Left lobe of liver (tissue), 2 donors: Measurements from ENCODE around the gene FN1. TPM values are rescaled to one million over a fixed set of nuclear protein-coding genes. Genes with fewer than 3 reads are reported as not detected.
A peak's percentile ranks its signal among the peaks of the same experiment; 100 is the strongest.

Source experiments
- ATAC-seq: fragments of 200-7000 bp; cut with Tn5 transposase; one replicate; pipeline ENCODE4 v1.9.1; 2020; ENCODE audit warnings: mild to moderate bottlenecking, moderate library complexity
- DNase-seq: peaks from one replicate; pipeline ENCODE4 v3.0.0-alpha.2; 2020; ENCODE audit warnings: low spot score
- total RNA-seq: library from RNA; stranded (reverse); gene quantifications from one replicate; pipeline ENCODE4 v1.2.1, GENCODE V29; 2021
- donor health status: DM: no; HTN: no; CAD: no; lungs with moderate emphysema.
- donor health status: DM: no; HTN: yes; CAD: no.

Gene FN1
- total RNA-seq, 1 donor from 2014 or later, result 1,295 TPM

DNA sequence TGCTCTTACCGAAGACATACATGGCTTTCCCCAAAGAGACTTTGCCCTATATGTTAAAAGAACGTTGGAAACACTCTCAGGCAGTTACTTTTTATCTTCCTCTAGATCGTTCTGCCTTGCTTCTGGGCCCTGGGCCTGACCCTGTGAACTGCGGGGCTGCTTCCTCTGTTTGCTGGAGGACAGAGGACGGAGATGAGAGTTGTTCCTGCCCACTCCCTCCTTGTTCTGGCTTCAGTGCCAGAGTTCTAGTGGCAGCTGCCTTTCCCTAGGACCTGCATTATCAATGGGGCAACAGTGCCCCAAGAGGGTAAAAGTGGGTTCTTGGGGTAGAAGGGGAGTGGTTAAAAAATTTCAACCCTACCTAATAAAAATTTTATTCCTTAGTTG is 6.5 kb upstream of the FN1 start:
- peak; percentile 42 for ATAC-seq
- no peak for DNase-seq

DNA sequence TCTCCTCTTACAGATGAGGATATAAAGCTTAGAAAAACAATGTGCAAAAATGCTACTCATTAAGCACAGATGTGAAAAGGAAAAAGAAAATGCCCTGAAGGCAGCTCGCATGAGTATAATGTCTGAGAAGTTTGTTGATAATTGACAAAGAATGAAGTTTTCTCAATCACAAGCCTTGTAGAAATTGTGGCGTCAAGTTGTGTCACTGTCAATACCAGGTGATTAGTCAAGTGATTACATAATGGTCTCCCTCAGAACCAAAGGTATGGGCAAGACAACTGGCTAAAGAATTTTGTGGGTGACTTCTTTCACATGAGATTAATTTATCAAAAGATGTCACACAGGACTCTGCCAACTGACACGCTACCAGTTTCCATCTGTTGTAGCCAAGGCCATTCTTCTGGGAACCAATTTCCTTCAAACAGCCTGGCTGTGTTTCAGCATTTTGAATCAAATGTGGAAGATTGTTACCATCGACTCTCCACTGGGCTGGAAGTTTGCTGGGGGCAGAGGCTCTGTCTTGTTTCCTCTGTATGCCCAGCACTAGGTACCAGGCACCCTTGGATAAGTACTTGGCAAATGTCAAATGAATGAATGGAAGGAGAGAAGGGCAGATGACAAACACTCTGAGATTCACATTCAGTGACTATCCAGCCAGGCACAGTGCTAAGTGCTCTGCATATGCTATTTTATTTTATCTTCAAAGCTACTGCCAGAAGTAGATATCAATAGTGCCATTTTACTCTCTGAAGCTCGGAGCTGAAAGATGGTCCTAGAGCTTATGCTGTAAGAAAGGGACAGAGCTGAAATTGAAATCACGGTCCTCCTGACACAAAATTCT is 5.9 kb upstream of the FN1 start:
- peak; percentile 11 for ATAC-seq
- DNase-seq, result no peak

DNA sequence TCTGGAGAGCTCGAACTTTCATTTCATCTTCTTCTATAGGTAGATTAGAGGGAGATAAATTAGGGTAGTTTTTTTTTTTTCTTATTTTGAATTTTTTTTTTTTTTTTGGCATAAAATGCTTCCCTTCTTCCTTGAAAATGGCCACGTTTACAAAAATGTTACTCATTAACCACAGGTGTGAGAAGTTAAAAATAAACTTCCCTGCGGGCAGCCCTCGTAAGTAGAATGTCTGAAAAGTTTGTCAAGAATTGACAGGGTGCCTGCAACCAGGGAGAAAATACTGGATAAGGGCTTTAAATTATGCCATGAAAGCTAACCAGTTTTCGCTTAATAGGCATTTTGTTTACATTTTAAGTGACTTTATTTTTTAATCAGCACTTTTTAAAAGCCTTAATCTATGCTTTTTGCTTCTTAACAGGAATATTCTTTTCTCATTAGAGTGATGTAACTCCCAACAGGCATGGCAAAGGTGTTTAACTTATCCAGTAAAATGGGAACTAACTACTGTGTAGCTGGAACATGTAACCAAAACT is 4.2 kb upstream of the FN1 start:
- no peak for ATAC-seq
- DNase-seq, result no peak

DNA sequence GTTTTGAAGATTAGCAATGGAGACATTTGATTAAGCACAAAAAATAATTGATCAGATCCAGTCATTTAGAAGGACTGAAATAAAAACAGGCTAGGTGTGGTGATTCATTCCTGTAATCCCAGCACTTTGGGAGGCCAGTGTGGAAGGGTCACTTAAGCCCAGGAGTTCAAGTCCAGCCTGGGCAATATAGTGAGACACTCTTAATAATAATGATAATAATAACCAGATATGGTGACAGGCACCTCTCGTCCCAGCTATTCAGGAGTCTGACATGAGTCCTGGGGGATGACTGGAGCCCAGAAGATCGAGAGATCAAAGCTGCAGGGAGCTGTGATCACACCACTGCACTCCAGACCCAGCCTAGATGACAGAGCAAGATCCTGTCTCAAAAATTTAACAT is 3.5 kb upstream of the FN1 start:
- ATAC-seq (no peak), DNase-seq (no peak)

DNA sequence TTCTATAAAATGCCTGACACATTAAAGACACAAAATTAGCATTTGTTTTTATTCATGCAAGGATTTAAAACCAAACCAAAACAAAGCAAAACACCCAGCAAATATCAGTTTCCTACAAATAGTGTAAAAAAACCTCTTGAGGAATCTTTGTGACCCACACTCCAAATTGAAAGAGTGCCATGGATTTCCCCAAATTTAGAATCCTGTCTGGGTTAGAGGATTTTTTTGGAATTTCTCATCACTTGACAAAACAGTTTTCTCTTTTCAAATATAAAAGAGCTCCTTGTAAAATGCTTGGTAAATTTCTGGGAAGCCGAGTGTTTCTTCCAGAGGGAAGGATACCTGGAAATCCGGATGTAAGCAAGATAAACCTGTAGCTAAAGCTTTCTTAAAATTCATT is 1.7 kb upstream of the FN1 start:
- DNase-seq (no peak), ATAC-seq (no peak)

DNA sequence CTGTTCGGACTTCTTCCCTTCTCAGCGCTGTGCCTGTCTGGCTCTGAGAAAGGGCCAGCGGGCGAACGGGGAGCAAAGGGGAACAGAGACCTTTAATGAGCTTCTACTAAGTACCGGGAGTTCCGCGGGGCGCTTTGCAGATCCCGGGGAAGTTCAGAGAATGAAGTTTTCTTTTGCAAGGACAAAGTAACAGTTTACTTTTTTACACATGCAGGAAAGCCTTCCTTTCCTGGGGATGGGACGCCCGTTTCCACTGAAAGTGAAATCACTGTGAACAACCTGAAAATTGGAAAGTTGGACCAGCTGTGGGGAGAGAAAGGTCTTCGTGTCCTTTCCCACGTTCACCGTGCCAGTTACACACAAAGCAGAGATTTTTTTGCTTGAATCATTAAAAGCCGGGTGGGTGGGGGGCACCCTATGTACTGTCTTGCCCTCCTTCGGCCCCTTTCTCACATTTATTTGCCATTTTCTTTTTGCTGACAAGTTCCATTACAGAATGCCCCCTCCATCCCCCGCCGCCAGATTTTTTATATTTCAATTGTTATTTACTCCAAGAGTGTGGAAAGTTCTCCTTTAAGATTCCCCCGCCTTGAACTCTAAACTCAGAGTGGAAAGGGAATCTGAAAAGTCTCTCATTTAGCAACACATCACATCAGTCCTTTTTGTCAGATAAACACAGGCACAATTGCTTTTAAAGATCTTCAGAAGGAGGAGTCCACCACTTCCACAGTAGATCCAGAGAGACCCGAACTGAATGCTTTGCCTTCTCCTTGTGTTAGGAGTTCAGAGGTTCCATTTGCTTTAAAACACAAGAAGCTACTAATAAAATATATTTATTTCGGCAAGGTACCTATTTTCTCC is 1.1 kb upstream of the FN1 start:
- no peak for DNase-seq
- ATAC-seq, result no peak

DNA sequence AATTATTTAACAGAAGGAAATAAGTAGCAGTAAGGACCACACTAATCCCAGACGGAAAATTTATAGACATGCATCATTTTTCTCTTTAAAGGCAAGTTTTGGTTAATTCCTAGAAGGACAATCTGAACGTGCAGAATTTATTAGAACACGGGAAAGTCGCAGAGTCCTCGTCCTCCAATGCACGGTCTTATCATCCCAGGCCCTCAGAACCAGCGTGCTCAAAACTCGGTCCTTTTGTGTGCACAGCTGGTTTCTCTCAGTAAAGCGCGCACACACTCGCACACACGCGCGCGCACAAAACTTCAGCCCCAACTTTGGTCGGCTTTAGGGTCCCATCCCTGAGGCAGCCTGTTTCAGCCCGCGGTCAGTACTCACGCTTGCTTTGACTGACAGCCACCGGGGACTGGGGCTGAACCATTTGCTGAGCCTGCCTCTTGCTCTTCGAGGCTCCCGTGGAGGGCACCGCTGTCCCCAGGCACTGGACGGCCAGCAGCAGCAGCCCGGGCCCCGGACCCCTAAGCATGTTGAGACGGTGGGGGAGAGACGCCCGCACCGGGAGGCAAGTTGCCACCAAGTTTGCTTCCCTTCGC is 493 bp downstream of the FN1 start:
- no peak for DNase-seq
- ATAC-seq, result peak; percentile 24

DNA sequence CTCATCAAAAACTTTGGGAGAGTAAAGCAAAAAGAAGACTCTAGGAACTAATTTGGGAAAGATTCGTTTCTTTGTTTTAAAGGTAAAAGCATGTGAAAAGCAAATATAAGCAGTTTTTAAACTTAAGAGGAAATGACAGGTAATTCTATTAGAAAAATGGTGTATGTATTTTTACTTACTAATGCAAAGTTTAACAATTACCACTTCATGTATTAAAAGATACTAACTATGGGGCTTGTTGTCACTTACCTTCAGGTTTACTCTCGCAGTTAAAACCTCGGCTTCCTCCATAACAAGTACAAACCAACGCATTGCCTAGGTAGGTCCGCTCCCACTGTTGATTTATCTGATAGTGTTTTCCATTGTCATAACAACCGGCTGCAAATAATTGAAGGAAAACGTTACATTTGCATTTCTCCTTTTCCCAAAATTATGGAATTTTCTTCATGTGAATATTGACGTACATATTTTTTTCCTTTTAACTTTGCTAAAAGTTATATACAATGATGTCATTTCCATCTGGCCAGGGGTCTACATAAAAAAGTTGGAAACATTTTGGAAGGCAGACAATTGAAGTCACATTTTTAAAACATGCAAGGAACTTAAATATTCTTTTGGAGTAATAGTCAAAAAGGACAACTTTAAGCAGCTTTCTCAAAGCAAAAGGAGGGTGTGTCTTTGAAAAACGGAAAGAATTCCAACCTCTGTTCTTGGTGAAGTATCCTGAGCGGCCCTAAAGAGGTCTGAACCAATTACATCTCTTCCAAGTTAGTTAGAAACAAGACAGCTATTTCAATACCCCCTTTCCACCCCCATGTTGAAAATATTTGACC is 1.2 kb downstream of the FN1 start:
- no peak for DNase-seq
- no peak for ATAC-seq

DNA sequence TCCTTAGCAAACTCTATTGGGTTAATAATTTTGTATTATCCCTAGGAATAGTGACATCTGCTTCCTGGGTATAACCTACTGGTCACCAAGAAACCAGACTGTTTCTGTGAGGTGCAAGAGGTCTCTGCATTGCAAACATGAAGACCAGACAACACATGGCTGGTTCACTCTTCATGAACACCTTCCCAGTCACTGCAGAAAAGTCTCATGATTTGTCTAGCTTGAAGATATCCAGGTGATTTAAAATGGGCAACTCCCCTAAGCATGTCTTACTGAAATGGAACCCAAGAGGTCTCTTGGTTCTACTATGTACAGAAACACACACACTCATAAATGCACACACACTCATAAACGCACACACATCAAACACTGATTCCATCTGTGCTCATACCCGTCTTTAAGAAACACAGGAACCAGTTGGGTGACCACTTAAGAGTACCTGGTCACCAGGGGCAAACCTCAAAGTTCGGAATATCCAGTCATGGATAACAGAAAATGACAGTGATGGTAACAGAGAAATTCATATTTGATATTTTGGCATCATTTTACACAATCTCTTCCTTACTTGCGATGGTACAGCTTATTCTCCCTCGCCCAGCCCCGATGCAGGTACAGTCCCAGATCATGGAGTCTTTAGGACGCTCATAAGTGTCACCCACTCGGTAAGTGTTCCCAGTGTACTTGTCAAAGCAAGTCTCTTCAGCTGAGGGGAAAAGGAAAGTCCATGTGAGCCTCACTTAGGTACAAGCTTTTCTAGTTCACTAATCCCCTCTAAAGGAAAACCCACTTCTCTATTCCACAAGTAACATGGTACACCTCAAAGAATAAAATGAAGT is 2.9 kb downstream of the FN1 start:
- no peak for DNase-seq
- ATAC-seq, result no peak

DNA sequence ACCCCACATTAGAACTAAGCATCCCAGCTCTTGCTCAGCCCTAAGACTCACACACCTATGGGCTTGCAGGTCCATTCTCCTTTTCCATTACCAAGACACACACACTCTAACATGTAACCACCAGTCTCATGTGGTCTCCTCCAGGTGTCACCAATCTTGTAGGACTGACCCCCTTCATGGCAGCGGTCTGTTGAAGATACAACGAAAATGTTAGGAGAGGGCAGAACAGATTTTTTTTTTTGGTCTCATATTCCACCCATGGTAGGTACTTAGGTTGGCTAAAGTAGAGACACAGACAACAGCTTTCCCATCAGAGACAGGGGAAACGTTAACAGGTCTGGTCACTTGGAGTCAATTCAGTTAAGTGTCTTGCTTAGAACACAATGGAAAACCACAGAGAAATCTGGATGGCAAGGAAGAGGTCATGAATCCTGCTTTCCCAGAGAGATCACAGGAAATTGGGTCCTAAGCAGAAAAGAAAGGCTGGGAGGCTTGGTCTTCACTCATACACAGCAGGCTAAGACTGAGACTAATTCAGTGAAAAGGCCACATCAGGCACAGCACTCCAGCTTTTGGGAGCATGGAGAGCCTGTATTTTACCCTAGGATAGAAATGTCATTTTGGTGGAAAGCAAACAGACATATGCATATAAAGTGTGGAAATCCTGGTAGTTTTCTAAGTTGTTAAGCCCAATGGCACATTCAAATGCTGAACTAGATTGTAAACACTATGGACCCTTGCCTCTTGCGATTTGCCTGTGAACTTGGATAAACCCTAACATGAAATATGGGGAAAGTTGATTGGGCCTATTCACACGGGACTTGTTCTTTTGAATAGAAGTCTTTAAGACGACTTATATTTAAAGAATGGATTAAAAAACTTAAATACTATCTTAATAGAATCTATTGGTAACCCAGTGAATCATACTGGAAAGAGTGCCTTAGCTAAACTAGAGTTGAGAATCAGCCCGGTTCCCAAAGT is 3.8 kb downstream of the FN1 start:
- ATAC-seq, result no peak
- DNase-seq, result no peak

DNA sequence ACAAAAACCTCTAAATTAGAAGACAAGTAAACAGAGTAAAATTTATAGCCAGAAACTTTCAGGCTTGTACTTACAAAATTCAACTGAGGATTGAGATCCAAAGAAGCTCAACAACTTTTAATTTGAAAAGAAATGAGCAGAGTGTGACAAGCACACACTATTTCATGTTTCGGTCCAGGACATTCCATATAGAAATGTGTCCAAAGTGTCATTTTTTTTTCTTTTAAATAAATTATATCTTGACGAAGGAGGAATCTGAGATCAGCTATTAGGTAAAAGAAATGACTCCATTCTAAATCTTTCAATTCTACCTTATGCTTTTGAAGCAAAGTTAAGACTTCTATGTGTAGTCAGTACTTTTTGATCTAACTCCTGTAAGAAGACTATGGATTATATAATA is 4.6 kb downstream of the FN1 start:
- DNase-seq (no peak), ATAC-seq (no peak)

DNA sequence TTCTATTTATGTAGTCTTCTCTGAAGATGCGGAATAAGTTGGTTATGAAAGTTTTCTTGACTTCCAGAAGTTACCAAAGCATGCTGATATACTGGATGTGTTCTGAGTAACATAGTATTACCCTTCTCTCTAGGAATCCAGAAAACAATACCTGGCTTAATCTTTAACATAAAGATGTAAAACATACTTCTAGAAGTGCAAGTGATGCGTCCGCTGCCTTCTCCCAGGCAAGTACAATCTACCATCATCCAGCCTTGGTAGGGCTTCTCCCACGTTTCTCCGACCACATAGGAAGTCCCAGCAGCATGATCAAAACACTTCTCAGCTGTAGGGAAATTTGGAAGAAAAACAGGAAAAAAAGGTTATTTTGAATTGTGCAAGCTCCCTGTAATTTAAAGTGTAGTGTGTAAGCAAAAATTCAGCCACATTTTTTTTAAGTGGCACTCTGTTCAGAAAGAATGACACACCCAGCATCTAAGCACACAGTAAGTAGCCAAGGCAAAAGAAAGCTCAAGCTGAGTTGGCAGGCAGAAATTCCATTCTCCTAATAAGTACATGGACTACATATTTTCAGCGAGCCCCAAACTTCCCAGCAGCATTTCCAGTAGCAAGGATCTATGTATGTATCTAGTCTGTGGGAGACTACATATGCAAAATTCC is 5.2 kb downstream of the FN1 start:
- DNase-seq (no peak), ATAC-seq (no peak)

DNA sequence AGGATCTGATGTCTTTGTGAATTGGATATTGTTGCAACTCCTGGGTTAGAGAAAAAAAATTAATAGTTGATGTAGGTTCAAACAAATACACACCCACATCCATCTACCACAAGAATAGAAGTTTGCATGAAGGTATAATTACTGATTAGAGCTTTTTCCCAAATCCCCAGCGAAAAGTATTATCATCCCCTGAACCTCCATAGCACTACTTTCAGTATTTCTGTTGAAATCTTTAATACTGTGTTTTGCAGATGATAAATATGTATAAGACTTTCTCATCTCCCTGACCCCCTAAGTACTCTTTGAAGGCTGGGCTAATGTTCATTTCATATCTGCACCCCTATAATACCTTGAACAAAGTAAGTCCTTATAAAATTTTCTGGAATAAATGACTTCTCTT is 6.4 kb downstream of the FN1 start:
- DNase-seq (no peak), ATAC-seq (no peak)

DNA sequence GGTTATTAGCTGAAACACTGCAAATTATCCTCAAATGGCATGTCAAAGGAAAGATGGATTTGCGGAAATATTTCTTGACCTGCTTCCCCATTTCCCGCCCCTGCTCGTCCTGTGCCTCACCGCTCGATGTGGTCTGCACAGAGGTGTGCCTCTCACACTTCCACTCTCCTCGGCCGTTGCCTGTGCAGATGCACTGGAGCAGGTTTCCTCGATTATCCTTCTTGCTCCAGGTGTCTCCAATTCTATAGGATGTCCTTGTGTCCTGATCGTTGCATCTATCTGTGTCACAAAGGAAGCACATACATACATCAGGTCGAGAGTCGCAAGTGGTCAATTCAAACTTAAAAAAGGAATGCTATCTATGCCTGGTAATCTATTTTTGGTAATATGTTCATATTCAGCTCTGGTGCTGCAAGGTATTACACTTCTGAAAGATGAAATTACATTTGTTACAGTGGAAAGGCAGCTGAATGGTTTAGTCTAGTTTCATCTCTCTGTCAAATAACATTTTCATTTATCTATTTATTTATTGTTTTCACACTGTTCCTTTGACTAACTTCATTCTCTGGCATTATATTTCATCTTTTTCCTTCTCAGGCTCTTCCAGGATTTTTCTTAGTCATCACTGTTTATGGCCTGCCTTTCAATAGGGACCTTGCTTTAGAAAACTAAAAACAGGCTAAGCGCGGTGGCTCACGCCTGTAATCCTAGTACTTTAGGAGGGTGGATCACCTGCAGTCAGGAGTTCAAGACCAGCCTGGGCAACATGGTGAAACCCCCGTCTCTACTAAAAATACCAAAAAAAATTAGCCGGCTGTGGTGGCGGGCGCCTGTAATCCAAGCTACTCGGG is 7.6 kb downstream of the FN1 start:
- DNase-seq (no peak), ATAC-seq (no peak)

DNA sequence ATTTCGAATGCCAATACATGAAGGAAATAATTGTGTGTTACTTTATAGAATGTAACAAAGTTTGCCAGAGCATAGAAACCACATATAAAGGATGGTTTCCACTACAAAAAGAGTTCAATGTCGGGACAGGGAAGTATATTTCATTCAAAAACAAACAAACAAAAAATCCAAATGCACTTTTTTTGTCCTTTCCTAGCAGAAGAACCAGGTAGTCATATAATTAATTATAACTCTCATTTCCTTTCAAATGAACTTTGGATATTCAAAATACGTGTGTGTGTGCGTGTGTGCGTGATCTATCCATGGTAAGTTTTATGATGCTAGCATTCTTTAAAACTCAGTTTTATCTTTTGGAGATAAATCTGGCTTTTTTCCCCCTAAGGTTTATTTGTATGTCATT is 8.3 kb downstream of the FN1 start:
- DNase-seq (no peak), ATAC-seq (no peak)

DNA sequence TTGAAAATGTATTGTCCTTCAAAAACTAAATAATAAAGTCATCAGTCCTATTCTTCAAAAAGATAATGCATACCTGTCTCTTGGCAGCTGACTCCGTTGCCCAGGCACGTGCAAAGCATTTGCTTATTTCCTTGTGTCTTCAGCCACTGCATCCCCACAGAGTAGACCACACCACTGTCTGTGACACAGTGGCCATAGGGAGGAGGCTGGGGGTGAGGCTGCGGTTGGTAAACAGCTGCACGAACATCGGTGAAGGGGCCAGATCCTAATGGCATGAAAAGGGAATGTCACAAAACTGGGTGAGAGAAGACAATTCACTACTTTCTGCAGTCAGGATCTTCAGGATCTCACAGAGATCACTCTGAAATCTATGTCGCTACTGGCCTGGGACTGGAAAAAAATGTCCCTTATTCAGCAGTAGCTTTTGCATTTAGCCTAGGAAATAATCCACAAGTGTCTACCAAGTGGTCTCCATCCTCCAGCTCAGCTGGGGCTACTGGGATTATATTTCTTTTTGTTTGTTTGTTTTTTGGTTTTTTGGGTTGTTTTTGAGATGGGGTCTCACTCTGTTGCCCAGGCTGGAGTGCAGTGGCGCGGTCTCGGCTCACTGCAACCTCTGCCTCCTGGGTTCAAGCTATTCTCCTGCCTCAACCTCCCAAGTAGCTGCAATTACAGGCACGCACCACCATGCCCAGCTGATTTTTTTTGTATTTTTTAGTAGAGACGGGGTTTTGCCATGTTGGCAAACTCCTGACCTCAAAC is 10.7 kb downstream of the FN1 start:
- peak; percentile 22 for ATAC-seq
- no peak for DNase-seq
